ENCODE results near the gene POLR2C. TPM values are rescaled to one million over a fixed set of nuclear protein-coding genes. Genes with fewer than 3 reads are reported as not detected.

POLR2C gene
- total and polyA plus RNA-seq, 2 of the 13 experiments (the other 11 are each of a cell fraction or from before 2014, with no cell fraction given), result 104 to 216 TPM

- TF ChIP-seq ZNF292 (CRISPR knock-in tag; IDR thresholded peaks at IDR 0.05; ENCODE audit: borderline replicate concordance, low read depth), result 0 out of 2 replicates have a peak, but pooled peaks have one; percentile 26
- 0 out of 2 replicates have a peak, but pooled peaks have one; percentile 30 for TF ChIP-seq ZNF776 (CRISPR knock-in tag; IDR thresholded peaks at IDR 0.05)
- 0 out of 2 replicates have a peak, but pooled peaks have one; percentile 23 for TF ChIP-seq TMF1 (CRISPR knock-in tag; IDR thresholded peaks at IDR 0.05; ENCODE audit: low read depth)
- TF ChIP-seq ZNF749 (CRISPR knock-in tag; IDR thresholded peaks at IDR 0.05; ENCODE audit: borderline replicate concordance), result no peak
- TF ChIP-seq TIGD3 (CRISPR knock-in tag; IDR thresholded peaks at IDR 0.05; ENCODE audit: borderline replicate concordance), result 0 out of 2 replicates have a peak, but pooled peaks have one; percentile 73
- 0 out of 2 replicates have a peak, but pooled peaks have one; percentile 5 for TF ChIP-seq KMT2A (CRISPR knock-in tag; IDR thresholded peaks at IDR 0.05)
- TF ChIP-seq HES4 (CRISPR knock-in tag; IDR thresholded peaks at IDR 0.05; ENCODE audit: borderline replicate concordance), result peak; percentile 56; the same call in 1 of the 2 replicates
- 0 out of 2 replicates have a peak, but pooled peaks have one; percentile 37 for TF ChIP-seq MTERF4 (CRISPR knock-in tag; IDR thresholded peaks at IDR 0.05)
- peak; percentile 54 for TF ChIP-seq NRL (CRISPR knock-in tag; IDR thresholded peaks at IDR 0.05; ENCODE audit: borderline replicate concordance)
- TF ChIP-seq ZC3H4 (CRISPR knock-in tag; IDR thresholded peaks at IDR 0.05; ENCODE audit: borderline replicate concordance), result no peak
- 0 out of 2 replicates have a peak, but pooled peaks have one; percentile 34 for TF ChIP-seq ZNF788 (CRISPR knock-in tag; IDR thresholded peaks at IDR 0.05; ENCODE audit: borderline replicate concordance)
- no peak for TF ChIP-seq FOXC1 (CRISPR knock-in tag; IDR thresholded peaks at IDR 0.05; ENCODE audit: borderline replicate concordance)
Measured at GRCh38 chr16:57472665-57473060, 10.2 kb downstream of the POLR2C start (continued).
